Ishikawa (cell line): ENCODE measurements around the gene KIAA1671.

Experiments
- CEBPB ChIP-seq: IDR thresholded peaks from 2 replicates; pipeline ENCODE4 v1.6.1; 2012
- CREB1 ChIP-seq: IDR thresholded peaks from 2 replicates; pipeline ENCODE4 v1.6.1; 2012; ENCODE audit warnings: low read depth
- EGR1 ChIP-seq: IDR thresholded peaks from 2 replicates; pipeline ENCODE4 v1.6.1; 2012
- EP300 ChIP-seq: IDR thresholded peaks from 2 replicates; pipeline ENCODE4 v1.6.1; 2012; ENCODE audit warnings: borderline replicate concordance
- FOXM1 ChIP-seq: IDR thresholded peaks from 2 replicates; pipeline ENCODE4 v1.6.1; 2012; ENCODE audit warnings: low read depth, borderline replicate concordance
- MAX ChIP-seq: IDR thresholded peaks from 2 replicates; pipeline ENCODE4 v1.6.1; 2012
- NFIC ChIP-seq: IDR thresholded peaks from 2 replicates; pipeline ENCODE4 v1.6.1; 2012
- RAD21 ChIP-seq: IDR thresholded peaks from 2 replicates; pipeline ENCODE4 v1.6.1; 2012; ENCODE audit warnings: low read depth
- REST ChIP-seq: IDR thresholded peaks from 2 replicates; pipeline ENCODE4 v1.6.1; 2012; ENCODE audit warnings: low read depth, mild to moderate bottlenecking
- TAF1 ChIP-seq: IDR thresholded peaks from 2 replicates; pipeline ENCODE4 v1.6.1; 2012; ENCODE audit warnings: low read depth, mild to moderate bottlenecking
- TCF12 ChIP-seq: IDR thresholded peaks from 2 replicates; pipeline ENCODE4 v1.6.1; 2012; ENCODE audit warnings: low read depth
- TEAD4 ChIP-seq: IDR thresholded peaks from 2 replicates; pipeline ENCODE4 v1.6.1; 2012
- USF1 ChIP-seq: IDR thresholded peaks from 2 replicates; pipeline ENCODE4 v1.6.1; 2012
- YY1 ChIP-seq: IDR thresholded peaks from 2 replicates; pipeline ENCODE4 v1.6.1; 2012; ENCODE audit warnings: low read depth
- ZBTB7A ChIP-seq: IDR thresholded peaks from 2 replicates; pipeline ENCODE4 v1.6.1; 2012; ENCODE audit warnings: low read depth

The KIAA1671 gene

GRCh38 chr22:25110596-25110845 is 158.0 kb downstream of the KIAA1671 start:
- TF ChIP-seq RAD21 (no peak), ZBTB7A (0 out of 2 replicates have a peak, but pooled peaks have one; percentile 10), USF1 (peak; percentile 96)

GRCh38 chr22:25110846-25111578 is 158.5 kb downstream of the KIAA1671 start:
- TF ChIP-seq RAD21 (peak; percentile 70), TEAD4 (peak; percentile 38; the same call in 1 of the 2 replicates), FOXM1 (no peak), MAX (peak; percentile 85), TAF1 (0 out of 2 replicates have a peak, but pooled peaks have one; percentile 35), YY1 (no peak), EP300 (no peak), CREB1 (no peak), TCF12 (peak; percentile 10; the same call in 1 of the 2 replicates), NFIC (peak; percentile 28; the same call in 1 of the 2 replicates), CEBPB (no peak)

GRCh38 chr22:25111579-25112517 is 159.3 kb downstream of the KIAA1671 start:
- TF ChIP-seq EP300, result no peak
- no peak for TF ChIP-seq NFIC
- TF ChIP-seq MAX, result no peak

- TF ChIP-seq RAD21, result no peak
- TF ChIP-seq EGR1, result no peak
- no peak for TF ChIP-seq REST
- TF ChIP-seq TAF1, result no peak
- no peak for TF ChIP-seq FOXM1
- TF ChIP-seq ZBTB7A, result no peak
- TF ChIP-seq TCF12, result no peak
- no peak for TF ChIP-seq EP300
- TF ChIP-seq MAX, result no peak
- TF ChIP-seq CREB1, result no peak
- TF ChIP-seq CEBPB, result no peak
Measured at GRCh38 chr22:25112538-25113253, 160.2 kb downstream of the KIAA1671 start.

- TF ChIP-seq EP300 (no peak), TEAD4 (no peak), TCF12 (no peak), FOXM1 (no peak), CEBPB (no peak), ZBTB7A (no peak), NFIC (no peak)
Measured at GRCh38 chr22:25113316-25113721, 160.8 kb downstream of the KIAA1671 start.

- TF ChIP-seq TEAD4, result no peak
- TF ChIP-seq MAX, result no peak
- TF ChIP-seq FOXM1, result no peak
- TF ChIP-seq EGR1, result no peak
- TF ChIP-seq TAF1, result no peak
- TF ChIP-seq CREB1, result no peak
- TF ChIP-seq REST, result no peak
- no peak for TF ChIP-seq RAD21
- TF ChIP-seq EP300, result no peak
- no peak for TF ChIP-seq USF1
- TF ChIP-seq NFIC, result no peak
- no peak for TF ChIP-seq CEBPB
- no peak for TF ChIP-seq TCF12
- TF ChIP-seq YY1, result no peak
- no peak for TF ChIP-seq ZBTB7A
Measured at GRCh38 chr22:25114369-25115362, 162.2 kb downstream of the KIAA1671 start.
